ENCODE data around the gene PHYKPL.

GRCh38 chr5:178203670-178204181, 28.9 kb downstream of the PHYKPL start:
- no peak for TF ChIP-seq CTCF (IDR thresholded peaks at IDR 0.05 in 4 of 5, conservative IDR thresholded peaks at IDR 0.05 in 1 of 5)
- TF ChIP-seq POLR2A (IDR thresholded peaks at IDR 0.05), result no peak

All from gastrocnemius medialis (tissue), 4 donors.